ENCODE measurements around the gene PPY. TPM values are rescaled to one million over a fixed set of nuclear protein-coding genes. Genes with fewer than 3 reads are reported as not detected.

The PPY gene, protein sequence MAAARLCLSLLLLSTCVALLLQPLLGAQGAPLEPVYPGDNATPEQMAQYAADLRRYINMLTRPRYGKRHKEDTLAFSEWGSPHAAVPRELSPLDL
- total RNA-seq = not detected in 3 replicates
- long read RNA-seq = 0 reads

DNA sequence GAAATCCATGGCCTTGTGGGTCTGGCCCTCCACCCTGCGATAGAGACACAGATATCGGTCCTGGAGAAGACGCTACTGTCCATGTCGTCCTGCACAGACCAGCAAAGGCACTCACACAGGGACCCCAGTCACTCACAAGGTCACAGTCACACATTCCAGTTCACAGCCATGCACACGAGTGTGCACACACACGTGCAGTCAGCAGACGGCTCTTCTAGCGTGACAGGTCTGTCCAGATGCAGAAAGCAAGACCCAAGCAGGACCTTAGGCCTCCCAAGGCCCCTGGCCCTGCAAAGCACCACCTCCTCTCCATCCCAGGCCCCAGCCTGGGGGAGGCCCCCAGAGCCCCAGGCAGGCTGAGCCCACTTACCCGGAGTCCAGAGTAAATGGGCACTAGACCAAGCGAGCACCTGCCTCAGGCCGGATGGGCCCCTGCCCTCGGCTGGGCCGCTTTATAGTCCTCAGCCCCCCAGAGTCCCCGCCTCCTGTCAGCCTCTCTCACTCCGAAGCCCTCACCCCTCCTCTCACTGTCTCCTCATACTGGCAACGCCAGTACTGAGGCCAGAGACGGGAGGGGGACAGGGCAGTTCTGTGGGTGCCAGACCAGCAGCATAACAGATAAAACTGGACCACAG lies at the start of gene PPY:
TSS of gene PPY (minus strand) at position 426 of the 635 bp plus-strand sequence. CDS start 822 bp downstream, outside the sequence.
- Mint-ChIP-seq H3K4me1 (ENCODE audit: low read depth) (peaks cover 3% of the 10 kb centered on the region), H3K9me3 (ENCODE audit: low read depth) (no peaks in the 10 kb centered on the region), H3K27me3 (ENCODE audit: low read depth) (peaks cover 10% of the 10 kb centered on the region), H3K36me3 (ENCODE audit: low read depth) (no peaks in the 10 kb centered on the region), H3K27ac (ENCODE audit: unreplicated experiment) (no peak within 1 kb of the TSS), H3K4me3 (ENCODE audit: unreplicated experiment) (no peak within 1 kb of the TSS)
- TF ChIP-seq, protein P1, sequence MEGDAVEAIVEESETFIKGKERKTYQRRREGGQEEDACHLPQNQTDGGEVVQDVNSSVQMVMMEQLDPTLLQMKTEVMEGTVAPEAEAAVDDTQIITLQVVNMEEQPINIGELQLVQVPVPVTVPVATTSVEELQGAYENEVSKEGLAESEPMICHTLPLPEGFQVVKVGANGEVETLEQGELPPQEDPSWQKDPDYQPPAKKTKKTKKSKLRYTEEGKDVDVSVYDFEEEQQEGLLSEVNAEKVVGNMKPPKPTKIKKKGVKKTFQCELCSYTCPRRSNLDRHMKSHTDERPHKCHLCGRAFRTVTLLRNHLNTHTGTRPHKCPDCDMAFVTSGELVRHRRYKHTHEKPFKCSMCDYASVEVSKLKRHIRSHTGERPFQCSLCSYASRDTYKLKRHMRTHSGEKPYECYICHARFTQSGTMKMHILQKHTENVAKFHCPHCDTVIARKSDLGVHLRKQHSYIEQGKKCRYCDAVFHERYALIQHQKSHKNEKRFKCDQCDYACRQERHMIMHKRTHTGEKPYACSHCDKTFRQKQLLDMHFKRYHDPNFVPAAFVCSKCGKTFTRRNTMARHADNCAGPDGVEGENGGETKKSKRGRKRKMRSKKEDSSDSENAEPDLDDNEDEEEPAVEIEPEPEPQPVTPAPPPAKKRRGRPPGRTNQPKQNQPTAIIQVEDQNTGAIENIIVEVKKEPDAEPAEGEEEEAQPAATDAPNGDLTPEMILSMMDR (IDR thresholded peaks at IDR 0.05) = no peak
- DNase-seq (ENCODE audit: low spot score) = no peak

DNA sequence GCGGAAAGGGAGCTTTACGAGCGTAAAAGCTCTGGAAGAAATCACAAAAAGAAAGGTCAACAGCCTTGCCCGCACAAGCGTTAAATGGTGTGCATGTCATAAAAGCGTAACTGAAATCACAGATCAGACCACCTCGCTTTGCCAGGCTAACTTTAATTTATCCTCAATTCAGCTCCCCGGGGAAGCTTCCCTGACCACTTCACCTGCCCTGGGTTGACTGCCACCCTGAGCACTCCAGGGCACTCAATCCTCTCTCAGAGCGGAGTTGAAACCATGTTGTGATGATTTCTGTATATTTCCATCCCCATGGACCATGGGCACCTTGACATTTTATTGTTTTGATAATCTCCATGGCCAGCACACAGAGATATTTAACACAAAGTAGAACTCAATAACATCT lies 46.0 kb upstream of the PPY start:
- Mint-ChIP-seq H3K4me3 (ENCODE audit: unreplicated experiment) (no peak overlapping the region), H3K27ac (ENCODE audit: unreplicated experiment) (no peak overlapping the region), H3K4me1 (ENCODE audit: low read depth) (no peaks in the 10 kb centered on the region), H3K27me3 (ENCODE audit: low read depth) (peaks cover 10% of the 10 kb centered on the region), H3K36me3 (ENCODE audit: low read depth) (no peaks in the 10 kb centered on the region), H3K9me3 (ENCODE audit: low read depth) (no peaks in the 10 kb centered on the region)
- peak; percentile 28 for DNase-seq (ENCODE audit: low spot score)
- TF ChIP-seq, protein P1 (IDR thresholded peaks at IDR 0.05) = no peak

DNA sequence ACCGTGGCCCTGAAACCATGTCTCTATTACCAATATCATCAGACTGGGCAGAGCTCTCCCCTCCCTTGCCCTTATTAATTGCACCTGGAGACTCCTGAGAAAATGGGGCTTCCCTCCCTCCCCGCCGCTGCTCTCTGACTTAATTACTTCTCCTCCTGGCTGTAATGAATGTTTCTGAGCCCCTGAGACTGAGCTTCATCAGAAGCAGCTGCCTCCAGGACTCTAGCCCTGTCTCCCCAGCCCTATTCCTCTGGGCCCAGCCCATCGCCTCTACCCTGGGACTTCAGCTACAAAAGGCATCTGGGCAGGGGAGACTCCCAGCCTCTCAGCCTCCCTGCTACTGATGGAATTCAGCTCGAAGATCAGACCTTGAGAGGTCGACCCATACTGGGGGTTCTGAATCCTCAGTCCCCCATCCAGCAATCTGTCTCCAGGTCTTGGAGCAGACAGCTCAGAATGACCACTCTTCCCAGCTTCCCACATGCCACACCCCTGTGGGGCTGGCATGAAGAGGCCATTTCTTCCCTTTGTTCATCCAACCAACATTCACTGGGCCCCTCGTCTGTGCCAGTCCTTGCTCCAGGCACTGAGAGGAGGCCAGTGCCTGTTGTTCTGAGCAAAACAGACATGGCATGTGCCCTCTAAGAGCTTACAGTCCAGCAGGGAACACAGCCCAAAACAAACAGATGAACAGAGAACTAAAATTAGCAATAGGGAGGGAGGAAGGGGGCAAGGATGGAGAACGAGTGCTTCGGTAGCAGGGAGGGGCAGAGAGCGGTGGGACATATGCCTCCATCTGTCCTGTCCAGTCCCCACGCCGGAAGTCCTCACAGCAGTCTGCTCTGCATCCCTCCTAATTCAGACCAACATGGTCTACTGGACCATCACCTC lies 45.1 kb upstream of the PPY start:
- Mint-ChIP-seq H3K27me3 (ENCODE audit: low read depth) (peaks cover 18% of the 10 kb centered on the region), H3K9me3 (ENCODE audit: low read depth) (no peaks in the 10 kb centered on the region), H3K36me3 (ENCODE audit: low read depth) (no peaks in the 10 kb centered on the region), H3K4me1 (ENCODE audit: low read depth) (no peaks in the 10 kb centered on the region), H3K27ac (ENCODE audit: unreplicated experiment) (no peak overlapping the region), H3K4me3 (ENCODE audit: unreplicated experiment) (no peak overlapping the region)
- peak; percentile 40 for DNase-seq (ENCODE audit: low spot score)
- TF ChIP-seq, protein P1 (IDR thresholded peaks at IDR 0.05) = no peak

DNA sequence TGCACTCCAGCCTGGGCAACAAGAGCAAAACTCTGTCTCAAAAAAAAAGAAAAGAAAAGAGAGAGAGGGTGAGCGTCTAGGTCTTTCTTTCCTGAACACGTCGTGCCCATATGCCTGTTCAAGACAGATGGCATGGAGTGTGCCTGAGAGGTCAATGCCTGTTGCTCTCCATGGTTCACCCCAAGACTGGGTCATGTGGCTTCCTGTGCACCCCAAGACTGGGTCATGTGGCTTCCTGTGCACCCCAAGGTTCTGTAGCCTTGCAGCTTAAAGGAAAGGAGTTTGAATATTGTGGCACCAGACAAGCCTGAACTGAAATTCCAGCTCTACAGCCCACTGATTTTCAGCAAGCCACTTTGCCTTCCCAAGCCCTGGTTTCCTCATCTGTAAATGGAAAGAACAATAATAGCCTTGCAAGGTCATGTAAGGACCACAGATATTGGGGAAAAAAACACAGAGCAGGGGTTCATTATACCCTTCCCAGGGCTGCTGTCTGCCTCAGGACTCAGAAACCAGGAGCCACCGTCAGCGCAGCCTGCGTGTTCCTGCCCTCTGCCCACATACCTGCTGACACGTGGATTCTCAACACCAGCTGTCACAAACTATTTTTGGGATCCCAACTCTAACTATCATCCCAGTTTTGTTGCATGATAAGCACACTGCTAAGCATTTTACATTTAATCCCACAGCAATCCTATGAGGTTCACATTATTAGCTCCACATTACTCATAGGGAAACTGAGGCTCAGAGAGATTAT lies 44.1 kb upstream of the PPY start:
- Mint-ChIP-seq H3K36me3 (ENCODE audit: low read depth) (no peaks in the 10 kb centered on the region), H3K9me3 (ENCODE audit: low read depth) (no peaks in the 10 kb centered on the region), H3K27me3 (ENCODE audit: low read depth) (peaks cover 27% of the 10 kb centered on the region), H3K4me3 (ENCODE audit: unreplicated experiment) (no peak overlapping the region), H3K4me1 (ENCODE audit: low read depth) (no peaks in the 10 kb centered on the region), H3K27ac (ENCODE audit: unreplicated experiment) (no peak overlapping the region)
- TF ChIP-seq, protein P1 (IDR thresholded peaks at IDR 0.05) = no peak
- DNase-seq (ENCODE audit: low spot score) = peak; percentile 28

DNA sequence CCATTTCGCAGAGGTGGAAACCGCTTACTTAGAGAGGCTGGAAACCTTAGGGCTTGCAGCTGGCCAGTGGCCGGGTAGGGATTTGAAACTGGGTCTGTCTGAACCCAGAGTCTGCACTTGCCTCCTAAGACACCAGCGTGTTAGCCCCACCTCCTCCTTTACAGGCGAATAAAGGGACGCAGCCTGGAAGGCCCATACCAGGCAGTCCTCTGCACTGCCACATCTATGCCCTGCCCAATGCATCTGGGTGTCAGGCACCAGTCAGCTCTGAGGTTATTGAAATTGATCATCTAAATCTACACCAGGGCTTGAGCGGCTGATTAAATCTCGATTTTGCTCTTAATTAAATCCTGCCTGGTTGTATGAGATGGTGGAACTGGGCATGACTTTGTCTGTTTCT lies 42.2 kb upstream of the PPY start:
- Mint-ChIP-seq H3K27me3 (ENCODE audit: low read depth) (peaks cover 34% of the 10 kb centered on the region), H3K36me3 (ENCODE audit: low read depth) (no peaks in the 10 kb centered on the region), H3K4me3 (ENCODE audit: unreplicated experiment) (peak overlapping the region; percentile 33), H3K4me1 (ENCODE audit: low read depth) (no peaks in the 10 kb centered on the region), H3K27ac (ENCODE audit: unreplicated experiment) (no peak overlapping the region), H3K9me3 (ENCODE audit: low read depth) (no peaks in the 10 kb centered on the region)
- DNase-seq (ENCODE audit: low spot score) = peak; percentile 39
- TF ChIP-seq, protein P1 (IDR thresholded peaks at IDR 0.05) = no peak

All from chondrocyte (in vitro differentiated cells).